Head of caudate nucleus (tissue), 42 donors: ENCODE results near the gene TTYH1.
A peak's percentile ranks its signal among the peaks of the same experiment; 100 is the strongest.

Source experiments
- DNase-seq, 42 donors: peaks; one replicate each; pipeline versions ENCODE4 v3.0.0 to v3.0.0-alpha.2; 2020 to 2021; ENCODE audit warnings: mixed read lengths in 7 of 42
- intact Hi-C: fragments of 100-400 bp; cut with DNase I; formaldehyde crosslinking; loops from one replicate; pipeline ENCODE4 v1.15.0; 2022

Gene TTYH1

DNA sequence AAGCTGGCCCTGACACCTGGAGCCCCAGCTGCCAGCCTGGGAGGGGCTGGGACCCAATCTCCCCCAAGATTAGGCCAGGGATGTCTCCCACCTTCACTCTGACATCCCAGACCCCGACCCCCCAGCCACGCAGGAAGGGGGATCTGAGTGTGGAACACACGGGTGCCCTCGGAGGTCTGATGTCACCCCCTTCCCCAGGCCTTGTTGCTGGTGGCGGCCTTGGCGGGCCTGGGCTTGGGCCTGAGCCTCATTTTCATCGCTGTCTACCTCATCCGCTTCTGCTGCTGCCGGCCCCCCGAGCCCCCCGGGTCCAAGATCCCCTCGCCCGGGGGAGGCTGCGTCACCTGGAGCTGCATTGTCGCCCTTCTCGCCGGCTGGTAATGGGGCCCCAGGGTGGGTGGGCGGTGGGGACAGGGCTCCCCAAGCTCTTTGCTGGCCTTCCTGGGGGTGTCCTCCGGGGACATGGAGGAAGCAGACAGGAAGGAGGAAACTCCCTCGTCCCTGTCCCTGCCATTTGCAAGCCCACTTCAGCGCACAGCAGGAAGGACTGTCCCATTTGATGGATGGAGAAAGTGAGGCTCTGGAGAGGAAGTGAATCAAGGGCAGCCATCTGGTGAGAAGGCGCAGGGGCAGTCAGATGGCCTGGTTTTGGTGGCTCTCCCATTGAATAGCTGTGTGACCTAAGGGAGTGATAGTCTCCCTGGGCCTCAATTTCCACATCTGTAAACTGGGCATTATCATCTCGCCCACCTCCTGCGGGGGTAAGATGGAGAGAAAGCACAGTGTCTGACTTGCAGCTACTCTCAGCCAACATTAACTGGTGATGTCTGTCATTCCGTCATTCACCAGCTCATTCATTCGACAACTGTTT lies 3.9 kb downstream of the TTYH1 start:
- DNase-seq = peak in 1 of 42 donors; percentile 31
- intact Hi-C loops = no loop called here

DNA sequence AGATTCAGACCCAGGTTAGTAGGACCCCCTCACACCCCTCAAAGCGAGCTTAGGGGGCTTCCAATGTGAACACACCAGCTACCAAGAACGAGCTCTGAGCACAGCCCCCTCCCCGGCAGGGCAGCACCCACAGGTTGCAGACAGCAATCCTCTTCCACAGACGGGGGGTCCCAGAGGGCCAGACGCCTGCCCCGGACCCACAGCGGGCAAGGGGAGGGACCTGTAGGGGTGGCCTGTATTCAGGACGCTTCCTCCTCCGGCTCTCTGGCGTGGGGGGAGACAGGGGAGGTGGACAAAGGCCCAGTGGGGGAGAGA lies 4.8 kb downstream of the TTYH1 start:
- no peak for DNase-seq
- intact Hi-C loops = no loop called here

DNA sequence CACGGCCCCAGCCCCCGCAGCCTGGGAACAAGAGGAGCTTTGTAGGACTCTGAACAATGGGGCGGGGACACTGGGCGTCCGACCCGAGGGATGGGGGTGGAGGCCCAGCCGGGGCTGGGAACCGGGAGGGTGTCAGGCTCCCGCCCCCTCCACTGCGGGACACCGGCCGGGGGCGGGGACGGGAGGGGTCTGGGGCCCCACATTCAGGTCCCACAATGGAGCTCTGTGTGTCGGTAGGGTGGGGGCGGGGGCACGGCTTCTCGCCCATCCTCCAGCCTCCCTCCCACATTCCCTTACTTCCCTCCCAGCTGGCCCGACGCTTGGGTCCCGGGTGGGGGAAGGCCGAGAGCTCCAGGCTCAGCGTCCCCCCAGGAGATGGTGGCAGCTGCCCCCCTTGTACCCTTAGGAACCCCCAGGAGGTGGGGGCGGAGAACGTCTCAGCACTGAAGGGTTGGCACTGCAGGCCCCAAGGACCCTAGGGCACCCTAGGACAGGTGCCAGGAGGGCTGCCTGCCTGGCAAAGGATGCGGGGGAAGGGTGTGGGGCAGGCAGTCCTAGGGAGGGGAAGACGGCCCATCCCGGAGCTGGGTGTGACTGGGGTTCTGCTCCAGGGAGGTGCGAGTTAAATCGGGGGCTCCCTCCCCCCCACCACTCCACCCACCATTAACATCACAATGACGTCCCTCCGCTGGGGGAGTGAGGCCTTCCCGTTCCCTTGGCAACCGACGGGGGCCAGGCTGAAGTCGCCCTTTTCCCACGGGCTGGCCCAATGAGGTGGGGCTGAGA lies 5.3 kb downstream of the TTYH1 start:
- intact Hi-C loops = no loop called here
- peak; percentile 87 to 99 (median 96) for DNase-seq

DNA sequence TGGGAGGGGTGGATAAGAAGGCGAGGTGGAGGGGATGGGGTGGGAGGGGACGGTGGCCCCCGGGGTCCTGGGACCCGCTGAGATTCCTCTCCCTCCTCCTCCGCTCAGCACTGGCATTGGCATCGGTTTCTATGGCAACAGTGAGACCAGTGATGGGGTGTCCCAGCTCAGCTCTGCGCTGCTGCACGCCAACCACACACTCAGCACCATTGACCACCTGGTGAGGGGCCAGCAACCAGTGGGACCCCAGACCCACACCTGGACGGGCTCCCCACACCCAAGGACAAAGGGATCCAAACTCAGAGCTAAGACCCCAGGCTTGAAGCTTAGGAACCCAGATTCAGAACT lies 5.9 kb downstream of the TTYH1 start:
- intact Hi-C loops = no loop called here
- DNase-seq = no peak

DNA sequence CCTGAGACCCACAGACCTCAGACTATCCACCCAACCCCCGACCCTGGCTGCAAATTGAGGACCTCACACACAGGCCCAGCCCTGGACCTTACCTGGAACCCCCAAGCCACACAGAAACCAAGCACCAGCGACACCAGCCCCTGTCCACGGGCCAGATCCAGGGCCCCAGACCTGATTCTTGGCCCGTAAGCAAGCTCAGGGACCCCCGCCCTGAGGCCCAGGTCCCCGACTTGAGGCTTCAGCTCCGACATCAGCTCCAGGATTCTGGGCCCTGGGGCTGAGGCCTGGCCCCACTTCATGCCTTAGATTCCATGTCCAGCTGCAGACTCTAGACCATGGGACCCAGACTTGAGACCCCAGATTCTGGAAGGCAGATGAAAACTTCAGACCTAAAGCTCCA lies 6.3 kb downstream of the TTYH1 start:
- intact Hi-C loops = no loop called here
- DNase-seq = peak in 1 of 42 donors; percentile 28

DNA sequence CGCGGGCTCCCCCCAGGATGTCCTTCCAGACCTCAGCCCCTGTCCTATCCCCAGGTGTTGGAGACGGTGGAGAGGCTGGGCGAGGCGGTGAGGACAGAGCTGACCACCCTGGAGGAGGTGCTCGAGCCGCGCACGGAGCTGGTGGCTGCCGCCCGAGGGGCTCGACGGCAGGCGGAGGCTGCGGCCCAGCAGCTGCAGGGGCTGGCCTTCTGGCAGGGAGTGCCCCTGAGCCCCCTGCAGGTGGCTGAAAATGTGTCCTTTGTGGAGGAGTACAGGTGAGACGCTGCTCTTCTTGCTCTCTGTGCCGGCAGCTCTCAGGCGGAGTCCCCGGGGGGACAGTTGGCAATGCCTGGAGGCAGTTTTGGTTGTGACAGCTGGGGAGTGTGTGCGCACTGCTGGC lies 6.9 kb downstream of the TTYH1 start:
- intact Hi-C loops = no loop called here
- DNase-seq = no peak

DNA sequence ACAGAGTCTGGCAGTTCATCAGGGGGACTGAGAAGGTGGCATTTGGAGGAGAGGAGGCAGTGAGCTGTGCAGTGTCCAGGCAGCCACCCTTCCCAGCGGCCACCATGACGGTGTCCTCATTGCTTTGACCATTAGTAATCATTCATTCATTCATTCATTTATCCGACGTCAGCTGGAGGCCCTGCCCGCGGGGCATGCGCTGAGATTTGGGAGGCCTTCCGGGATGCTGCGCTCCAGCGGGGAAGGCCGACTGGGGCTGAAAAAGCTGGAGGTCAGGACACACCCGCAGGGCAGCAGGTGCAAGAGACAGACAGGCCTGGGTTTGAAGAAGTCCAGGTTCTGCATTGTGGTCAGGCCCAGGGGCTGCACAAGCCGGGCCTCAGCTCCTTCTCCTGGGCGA lies 8.9 kb downstream of the TTYH1 start:
- intact Hi-C loops = no loop called here
- no peak for DNase-seq

DNA sequence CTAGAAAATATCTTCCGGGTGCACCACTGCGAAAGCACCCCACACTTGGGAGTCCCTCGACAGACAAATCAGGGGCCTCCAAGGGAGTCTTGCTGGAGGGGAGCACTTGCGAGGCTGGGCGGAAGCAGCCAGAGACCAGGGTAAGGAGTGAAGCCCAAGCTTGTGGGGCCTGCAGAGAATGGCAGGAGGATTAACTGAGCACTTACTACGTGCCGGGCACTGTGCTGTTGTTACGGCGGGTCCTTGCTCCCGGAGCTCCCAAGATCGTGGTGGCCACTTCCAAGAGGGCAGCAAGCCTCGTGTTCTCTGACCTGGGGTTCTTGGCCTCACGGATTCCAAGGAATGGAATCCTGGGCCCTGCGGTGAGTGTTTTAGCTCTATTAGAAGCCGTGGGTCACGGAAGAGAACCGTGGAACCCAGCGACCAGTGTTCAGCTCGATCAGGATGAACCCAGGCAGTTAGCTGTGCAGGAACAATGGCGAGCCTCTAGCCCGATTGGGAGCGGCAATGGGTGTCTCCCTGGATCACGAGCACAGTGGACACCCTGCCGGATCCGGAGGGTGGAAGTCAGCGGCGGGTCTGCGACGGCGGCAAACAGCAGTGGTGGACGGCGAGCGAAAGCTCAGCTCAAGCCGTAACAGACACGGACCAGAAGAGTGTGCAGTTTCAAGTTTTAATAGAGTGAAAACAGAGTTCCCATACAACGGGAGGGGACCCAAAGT lies 9.6 kb downstream of the TTYH1 start:
- no peak for DNase-seq
- intact Hi-C loops = no loop called here

DNA sequence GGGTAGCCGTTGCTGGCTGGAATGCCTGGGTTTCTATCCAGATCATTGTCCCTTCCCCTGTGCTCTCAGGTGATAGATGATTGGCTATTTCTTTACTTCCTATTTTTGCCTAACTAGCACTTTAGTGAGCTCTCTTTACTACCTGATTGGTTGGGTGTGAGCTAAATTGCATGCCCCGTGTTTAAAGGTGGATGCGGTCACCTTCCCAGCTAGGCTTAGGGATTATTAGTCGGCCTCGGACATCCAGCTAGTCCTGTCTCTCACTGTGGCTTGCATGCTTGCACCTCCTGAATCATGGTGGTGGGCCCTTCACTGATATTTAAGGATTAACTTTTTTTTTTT lies 10.1 kb downstream of the TTYH1 start:
- intact Hi-C loops = no loop called here
- no peak for DNase-seq

DNA sequence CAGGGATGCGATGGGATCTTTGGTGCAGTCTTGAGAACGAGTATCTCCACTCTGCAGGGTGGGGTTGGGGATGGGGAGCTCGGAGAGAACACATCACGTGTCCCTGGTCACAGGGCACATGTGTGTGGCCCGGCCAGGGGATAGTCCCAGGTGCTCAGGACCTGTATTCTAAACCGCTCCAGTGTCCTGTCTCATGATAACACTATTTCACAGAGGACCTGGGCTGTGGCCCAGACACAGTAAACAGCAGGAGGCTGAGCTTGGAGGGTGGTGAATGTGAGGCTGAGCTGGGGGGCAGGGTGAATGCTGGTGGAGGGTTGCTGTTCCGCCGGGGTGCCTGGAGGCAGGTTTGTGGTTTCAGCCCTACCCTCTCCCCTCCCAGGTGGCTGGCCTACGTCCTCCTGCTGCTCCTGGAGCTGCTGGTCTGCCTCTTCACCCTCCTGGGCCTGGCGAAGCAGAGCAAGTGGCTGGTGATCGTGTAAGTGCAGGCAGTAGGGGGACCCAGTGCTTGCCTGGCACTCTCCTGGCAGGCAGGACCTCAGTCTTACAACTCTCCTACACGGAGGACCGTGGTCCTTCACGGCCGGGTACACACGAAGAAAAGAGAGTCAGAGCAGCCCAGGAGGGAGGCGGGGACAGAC lies 11.1 kb downstream of the TTYH1 start:
- intact Hi-C loops = no loop called here
- DNase-seq = peak in 15 of 42 donors; percentile 15 to 78 (median 52)

DNA sequence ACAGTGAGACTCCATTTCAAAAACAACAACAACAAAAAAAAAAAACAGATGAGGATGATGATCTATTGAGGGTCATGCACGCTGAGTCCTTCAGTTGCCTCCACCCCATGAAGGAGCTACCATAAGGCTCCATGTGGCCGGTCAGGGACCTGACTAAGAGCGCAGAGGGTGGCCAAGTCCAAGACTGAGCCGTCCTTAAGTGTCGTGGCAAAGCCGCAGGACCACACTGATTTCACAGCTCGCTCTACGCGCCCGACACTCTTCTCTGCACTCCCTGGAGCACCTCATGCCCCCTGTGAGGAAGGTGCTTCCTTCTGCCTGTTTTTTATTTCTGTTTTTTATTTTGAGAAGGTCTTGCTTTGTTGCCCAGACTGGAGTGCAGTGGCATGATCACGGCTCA lies 12.3 kb downstream of the TTYH1 start:
- intact Hi-C loops = no loop called here
- no peak for DNase-seq

DNA sequence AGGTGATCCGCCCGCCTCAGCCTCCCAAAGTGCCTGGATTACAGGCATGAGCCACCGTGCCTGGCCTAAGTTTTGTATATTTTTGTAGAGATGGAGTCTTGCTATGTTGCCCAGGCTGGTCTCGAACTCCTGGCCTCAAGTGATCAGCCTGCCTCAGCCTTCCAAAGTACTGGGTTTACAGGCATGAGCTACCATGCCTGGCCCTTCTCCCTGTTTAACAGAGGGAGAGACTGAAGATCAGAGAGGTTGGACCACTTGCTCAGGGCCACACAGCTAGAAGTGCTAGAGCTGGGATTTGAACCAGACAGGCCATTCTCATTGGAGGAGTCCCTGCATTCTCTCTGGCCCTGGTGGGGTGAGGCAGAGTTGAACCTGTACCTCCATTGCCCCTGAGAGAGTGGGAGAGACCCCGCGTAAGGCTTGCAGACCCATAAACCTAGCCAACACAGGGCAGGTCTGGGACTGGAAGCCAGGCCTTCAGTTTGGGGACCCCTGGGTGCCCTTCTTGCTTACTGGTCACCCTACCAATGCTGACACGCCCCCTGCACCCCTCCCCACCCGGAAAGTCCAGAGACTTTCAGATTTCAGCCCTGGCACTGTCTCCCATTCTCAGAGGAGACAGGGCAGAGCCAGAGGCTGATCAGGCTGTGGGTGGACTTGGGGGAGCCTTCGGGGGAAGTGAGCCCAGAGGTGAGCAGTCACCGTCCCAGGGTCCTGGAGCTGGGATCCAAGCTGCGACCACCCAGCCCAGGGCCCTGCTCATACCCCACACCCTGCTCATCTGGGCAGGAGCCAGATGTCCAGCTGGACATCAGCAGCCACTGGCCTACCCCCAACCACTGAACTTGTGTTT lies 13.3 kb downstream of the TTYH1 start:
- DNase-seq = no peak
- intact Hi-C loops = no loop called here

DNA sequence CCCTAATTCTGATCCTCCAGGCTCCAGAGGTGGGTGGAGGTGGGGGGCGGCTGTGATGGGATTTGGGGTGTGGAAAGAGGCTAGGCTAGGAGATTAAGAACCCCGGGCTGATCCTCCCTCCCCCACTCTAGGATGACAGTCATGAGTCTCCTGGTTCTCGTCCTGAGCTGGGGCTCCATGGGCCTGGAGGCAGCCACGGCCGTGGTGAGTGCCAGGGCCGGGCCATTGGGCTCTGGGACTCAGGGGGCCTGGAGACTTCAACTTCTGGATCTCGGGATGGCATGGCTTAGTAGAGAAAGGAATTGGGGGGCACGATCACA lies 13.9 kb downstream of the TTYH1 start:
- intact Hi-C loops = no loop called here

DNA sequence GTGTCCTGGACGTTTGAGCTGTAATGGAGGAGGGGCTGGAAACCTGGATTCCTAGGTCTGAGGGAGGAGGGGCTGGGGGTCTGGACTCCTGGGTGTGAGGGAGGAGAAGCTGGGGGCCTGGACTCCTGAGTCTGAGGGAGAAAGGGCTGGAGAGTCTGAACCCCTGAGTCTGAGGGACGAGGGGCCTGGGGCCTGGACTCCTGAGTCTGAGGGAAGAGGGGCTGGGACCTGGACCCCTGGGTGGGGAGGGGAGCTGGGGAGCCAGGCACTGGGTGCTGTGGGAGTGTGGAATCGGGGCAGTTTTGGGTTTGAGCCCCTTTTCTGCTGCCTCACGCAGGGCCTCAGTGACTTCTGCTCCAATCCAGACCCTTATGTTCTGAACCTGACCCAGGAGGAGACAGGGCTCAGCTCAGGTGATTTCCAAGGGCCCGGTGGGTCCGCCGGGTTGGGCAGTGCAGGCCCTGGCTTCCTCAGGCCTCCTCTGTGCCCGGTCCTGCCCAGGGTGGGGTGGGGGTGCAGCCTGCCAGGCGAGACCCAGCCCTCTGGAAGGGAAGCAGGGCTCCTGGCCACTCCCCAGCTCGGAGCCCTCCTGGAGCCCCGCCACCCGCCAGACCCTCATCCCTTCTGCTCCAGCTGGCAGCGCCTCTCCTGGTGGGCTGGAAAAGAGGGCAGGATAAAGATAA lies 14.4 kb downstream of the TTYH1 start:
- no peak for DNase-seq
- intact Hi-C loops = no loop called here

More for the DNA sequence above, 13.9 kb downstream of the TTYH1 start:
- no peak for DNase-seq

DNA sequence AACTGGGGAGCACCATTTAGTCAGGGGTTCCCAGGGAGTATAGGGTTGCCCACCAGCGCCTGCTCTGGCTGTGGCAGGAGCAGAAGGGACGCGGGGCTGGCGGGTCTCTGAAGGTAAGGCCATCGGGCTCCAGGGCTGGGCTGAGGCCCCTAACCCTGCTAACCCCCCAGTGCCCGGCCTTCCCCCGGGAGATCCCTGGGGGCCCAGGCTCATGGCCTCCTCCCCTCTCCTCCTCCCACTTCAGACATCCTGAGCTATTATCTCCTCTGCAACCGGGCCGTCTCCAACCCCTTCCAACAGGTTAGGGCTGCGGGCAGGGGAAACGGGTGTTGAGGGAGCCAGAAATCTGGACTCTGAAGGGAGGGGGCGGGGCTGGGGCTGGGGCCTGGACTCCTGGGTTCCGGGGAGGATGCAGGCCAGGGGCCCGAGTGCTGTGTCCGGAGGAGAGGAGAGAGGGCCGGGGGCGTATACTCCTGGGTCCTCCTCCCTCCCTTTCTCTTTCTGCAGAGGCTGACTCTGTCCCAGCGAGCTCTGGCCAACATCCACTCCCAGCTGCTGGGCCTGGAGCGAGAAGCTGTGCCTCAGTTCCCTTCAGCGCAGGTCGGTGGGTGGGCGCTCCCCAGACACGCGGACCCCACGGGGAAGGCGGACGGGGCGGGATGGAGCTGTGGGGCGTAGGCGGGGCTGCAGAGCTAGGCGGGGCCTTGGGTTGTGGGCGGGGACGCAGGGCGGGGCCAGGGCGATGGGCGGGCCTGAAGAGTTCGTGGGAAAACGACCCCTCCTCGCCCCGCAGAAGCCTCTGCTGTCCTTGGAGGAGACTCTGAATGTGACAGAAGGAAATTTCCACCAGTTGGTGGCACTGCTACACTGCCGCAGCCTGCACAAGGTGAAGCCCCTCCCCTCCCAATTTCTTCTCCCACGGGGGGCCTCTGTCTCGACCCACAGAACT lies 15.3 kb downstream of the TTYH1 start:
- peak in 39 of 42 donors; percentile 54 to 87 (median 75) for DNase-seq
- intact Hi-C loops = no loop called here

DNA sequence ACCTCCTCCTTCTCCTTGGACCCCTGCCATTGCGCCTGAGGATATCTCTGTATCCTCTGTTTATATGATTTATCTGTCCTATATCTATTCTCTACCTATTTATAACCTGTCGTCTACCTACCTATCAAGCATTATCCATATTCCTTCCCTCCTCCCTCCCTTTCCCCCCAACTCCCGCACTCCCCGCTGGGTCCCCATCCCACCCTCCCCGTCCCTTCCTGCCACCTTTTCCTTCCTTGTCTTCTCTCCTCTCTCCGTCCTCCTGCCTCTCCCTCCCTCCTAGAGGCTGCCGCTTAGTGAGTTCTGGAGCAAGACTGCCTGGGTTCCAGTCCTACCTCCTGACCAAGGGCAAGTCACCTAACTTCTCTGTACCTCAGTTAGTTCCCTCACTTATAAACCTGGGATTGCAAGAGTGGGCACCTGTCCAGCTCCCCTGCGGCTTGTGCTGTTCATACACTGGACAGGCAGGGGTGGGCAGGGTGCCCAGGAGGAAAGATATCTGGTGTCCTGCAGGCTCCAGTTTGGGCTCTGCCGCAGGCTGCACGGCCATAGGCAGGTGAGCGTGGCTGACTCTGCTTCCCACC lies 16.1 kb downstream of the TTYH1 start:
- intact Hi-C loops = no loop called here
- peak in 4 of 42 donors; percentile 25 to 53 (median 32) for DNase-seq
